ENCODE data around the gene FSD1.

DNA sequence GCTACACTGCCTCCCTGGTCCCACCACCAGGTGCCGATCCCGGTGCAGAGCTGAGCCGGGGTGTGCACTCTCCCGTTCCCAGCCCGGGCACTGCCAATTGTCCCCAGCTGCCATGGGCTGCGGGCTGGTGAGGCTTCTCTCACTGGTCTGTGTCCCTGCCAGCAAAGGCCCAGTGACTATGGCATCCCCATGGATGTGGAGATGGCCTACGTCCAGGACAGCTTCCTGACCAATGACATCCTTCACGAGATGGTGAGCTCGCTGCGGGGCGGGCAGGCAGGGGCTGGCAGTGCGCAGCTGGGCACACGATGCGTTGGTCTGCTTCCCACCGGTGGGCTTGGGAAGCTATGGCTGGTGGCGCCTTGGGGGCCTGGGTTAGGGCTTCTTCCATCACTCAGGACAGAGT is 53.5 kb downstream of the FSD1 start:
- no peak for TF ChIP-seq HMGXB4 (CRISPR knock-in tag; IDR thresholded peaks at IDR 0.05)
- TF ChIP-seq, protein P1, sequence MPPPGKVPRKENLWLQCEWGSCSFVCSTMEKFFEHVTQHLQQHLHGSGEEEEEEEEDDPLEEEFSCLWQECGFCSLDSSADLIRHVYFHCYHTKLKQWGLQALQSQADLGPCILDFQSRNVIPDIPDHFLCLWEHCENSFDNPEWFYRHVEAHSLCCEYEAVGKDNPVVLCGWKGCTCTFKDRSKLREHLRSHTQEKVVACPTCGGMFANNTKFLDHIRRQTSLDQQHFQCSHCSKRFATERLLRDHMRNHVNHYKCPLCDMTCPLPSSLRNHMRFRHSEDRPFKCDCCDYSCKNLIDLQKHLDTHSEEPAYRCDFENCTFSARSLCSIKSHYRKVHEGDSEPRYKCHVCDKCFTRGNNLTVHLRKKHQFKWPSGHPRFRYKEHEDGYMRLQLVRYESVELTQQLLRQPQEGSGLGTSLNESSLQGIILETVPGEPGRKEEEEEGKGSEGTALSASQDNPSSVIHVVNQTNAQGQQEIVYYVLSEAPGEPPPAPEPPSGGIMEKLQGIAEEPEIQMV (tag; conservative IDR thresholded peaks at IDR 0.05; ENCODE audit: low read depth): no peak
- no peak for TF ChIP-seq ZNF274 (IDR thresholded peaks at IDR 0.05; ENCODE audit: borderline replicate concordance, low read depth, low read length)
- TF ChIP-seq CTCF (IDR thresholded peaks at IDR 0.05 in 2 of 3, conservative IDR thresholded peaks at IDR 0.05 in 1 of 3; ENCODE audit: insufficient read depth in 2 of 3, low read depth in 1 of 3, low read length in 3 of 3): no peak
- TF ChIP-seq, protein P2, sequence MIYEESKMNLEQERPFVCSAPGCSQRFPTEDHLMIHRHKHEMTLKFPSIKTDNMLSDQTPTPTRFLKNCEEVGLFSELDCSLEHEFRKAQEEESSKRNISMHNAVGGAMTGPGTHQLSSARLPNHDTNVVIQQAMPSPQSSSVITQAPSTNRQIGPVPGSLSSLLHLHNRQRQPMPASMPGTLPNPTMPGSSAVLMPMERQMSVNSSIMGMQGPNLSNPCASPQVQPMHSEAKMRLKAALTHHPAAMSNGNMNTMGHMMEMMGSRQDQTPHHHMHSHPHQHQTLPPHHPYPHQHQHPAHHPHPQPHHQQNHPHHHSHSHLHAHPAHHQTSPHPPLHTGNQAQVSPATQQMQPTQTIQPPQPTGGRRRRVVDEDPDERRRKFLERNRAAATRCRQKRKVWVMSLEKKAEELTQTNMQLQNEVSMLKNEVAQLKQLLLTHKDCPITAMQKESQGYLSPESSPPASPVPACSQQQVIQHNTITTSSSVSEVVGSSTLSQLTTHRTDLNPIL (CRISPR knock-in tag; IDR thresholded peaks at IDR 0.05): no peak
- TF ChIP-seq HDAC3 (IDR thresholded peaks at IDR 0.05; ENCODE audit: borderline replicate concordance, partially characterized antibody): no peak
- no peak for TF ChIP-seq TEAD4 (IDR thresholded peaks at IDR 0.05; ENCODE audit: low read length)
- no peak for TF ChIP-seq TEAD4 (CRISPR knock-in tag; IDR thresholded peaks at IDR 0.05; ENCODE audit: borderline replicate concordance)
- no peak for TF ChIP-seq KLF10 (CRISPR knock-in tag; IDR thresholded peaks at IDR 0.05)
